ENCODE results near the gene KCMF1.

Gene KCMF1

GRCh38 chr2:85088921-85089320 lies 118.0 kb downstream of the KCMF1 start:
- FAIRE-seq = no peak

- no peak for FAIRE-seq
Observed at GRCh38 chr2:85089585-85089984, 118.6 kb downstream of the KCMF1 start.

- no peak for FAIRE-seq
Observed at GRCh38 chr2:85091838-85092237, 120.9 kb downstream of the KCMF1 start.

GRCh38 chr2:85095094-85095493 lies 124.1 kb downstream of the KCMF1 start:
- no peak for FAIRE-seq

GRCh38 chr2:85096616-85097015 lies 125.7 kb downstream of the KCMF1 start:
- FAIRE-seq = no peak

GRCh38 chr2:85104228-85104627 lies 133.3 kb downstream of the KCMF1 start:
- FAIRE-seq = no peak

- FAIRE-seq = no peak
Observed at GRCh38 chr2:85106489-85107180, 135.7 kb downstream of the KCMF1 start.
